Endothelial cell of coronary artery (primary cell): ENCODE data around the gene LIPA. TPM values are rescaled to one million over a fixed set of nuclear protein-coding genes. Genes with fewer than 3 reads are reported as not detected.

Experiments
- total RNA-seq: library from RNA; depleted of rRNA; stranded (reverse); fragments of >200 nt; gene quantifications from 2 replicates; pipeline ENCODE4 v1.2.3, GENCODE V29; 2014

The LIPA gene
- 14.9 and 24.7 TPM in 2 replicates for total RNA-seq

DNA sequence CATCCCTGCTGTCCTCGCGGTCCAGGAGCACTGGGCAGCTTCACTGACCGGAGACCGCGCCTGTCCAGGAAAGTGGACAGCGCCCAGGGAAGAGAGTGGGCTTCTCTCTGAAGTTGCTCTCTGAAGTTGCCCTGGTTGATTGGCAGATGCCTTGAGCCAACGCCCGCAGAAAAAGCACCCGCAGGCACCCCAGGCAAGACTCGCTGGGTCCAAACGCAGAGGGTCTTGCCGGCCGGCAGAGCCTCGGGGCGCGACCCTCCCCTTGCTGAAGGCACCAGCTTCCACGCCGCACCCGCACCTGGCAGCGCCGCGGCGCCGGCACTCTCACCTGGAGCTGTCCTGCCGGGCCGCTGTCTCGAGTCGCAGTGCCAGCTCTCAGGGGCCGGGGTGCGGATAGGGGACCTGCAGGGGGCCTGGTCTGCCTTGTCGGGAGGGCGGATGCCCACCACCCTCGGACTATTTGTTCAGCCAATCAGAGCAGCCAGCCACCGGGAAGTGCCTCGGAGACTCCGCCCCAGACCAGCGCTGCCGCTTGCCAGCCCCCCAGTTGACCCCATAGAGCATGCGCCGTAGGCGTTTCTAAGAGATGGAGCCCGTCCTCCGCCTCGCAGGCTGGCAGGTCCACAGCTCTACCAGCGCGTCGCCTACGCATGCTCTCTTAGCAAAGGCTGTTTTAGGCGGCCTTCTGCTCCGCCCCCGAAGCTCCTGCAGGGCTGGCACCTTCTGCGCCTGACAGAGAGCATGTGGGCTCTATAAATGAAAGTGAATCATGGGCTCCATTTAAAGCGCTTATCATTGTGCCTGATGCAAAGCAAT, at the start of gene LIPA:
LIPA (minus strand) TSS at position 367 of the 816 bp plus-strand sequence. CDS start 4,127 bp downstream, outside the sequence.

DNA sequence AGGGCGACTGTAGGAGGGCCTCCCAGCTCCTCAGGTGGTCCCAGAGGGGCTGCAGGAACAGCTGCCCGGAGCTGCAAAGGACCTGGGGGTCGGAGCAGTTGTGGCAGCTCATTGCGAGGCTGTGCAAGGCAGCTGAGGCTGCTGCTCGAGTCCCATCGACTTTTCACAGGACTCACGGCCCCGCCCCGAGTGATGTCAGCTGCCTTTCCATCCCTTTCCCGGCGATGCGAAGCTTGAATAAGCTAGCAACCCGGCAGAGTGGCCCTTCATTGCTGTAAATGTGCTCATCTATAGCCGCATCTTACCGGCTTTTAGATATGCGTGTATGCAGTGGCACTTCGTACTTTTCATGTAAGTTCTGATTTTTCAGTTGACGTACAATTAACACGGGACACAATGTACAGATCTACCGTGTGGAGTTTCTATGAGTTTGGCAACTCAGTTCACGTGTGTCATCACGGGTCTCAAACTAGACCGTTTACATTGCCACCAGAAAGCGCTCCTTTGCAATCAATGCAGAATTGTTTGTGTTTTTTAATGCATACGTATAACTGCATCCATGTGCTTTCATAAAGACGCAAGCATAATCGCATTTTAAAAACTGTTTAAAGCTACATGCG, 44.3 kb downstream of the LIPA start, which contains the start of gene CH25H:
CH25H (minus strand) TSS at position 137 of the 620 bp plus-strand sequence; CDS start at position 112, 25 bp downstream.

Other genes with a start within 250 kb of the LIPA start
- 0.18 and 0.28 TPM in 2 replicates for gene CH25H, start 44.5 kb downstream of the LIPA start, total RNA-seq
- 0.81 and 1.7 TPM in 2 replicates for gene IFIT2, start 50.3 kb upstream of the LIPA start, total RNA-seq
- 1.7 and 3.5 TPM in 2 replicates for gene IFIT3, start 76.2 kb upstream of the LIPA start, total RNA-seq
- gene IFIT1B, start 126.3 kb upstream of the LIPA start, total RNA-seq, result not detected in 2 replicates
- 1.1 and 1.8 TPM in 2 replicates for gene IFIT1, start 140.8 kb upstream of the LIPA start, total RNA-seq
- 4.4 and 12.1 TPM in 2 replicates for gene IFIT5, start 162.8 kb upstream of the LIPA start, total RNA-seq